Cardiac fibroblast (primary cell): Measurements from ENCODE around the gene PPRC1.

Experiments used
- DNase-seq, 2 donors: peaks; one replicate each; pipeline versions ENCODE4 v3.0.0 to v3.0.0-alpha.2; 2010; ENCODE audit warnings: low read depth in 2 of 2
- H3K4me3 ChIP-seq, 2 donors: replicated peaks in 1 of 2; 1 replicate in 1 of 2; 2 replicates in 1 of 2; pipeline ENCODE4 v1.5.1; 2011; ENCODE audit warnings: low read depth in 2 of 2, low read length in 2 of 2, mild to moderate bottlenecking in 2 of 2, moderate library complexity in 1 of 2
- TF ChIP-seq, protein P1 (sequence below): IDR thresholded peaks from one replicate; pipeline ENCODE4 v1.5.1; 2011; ENCODE audit warnings: low read depth, mild to moderate bottlenecking, low read length, inconsistent platforms

Gene PPRC1

DNA sequence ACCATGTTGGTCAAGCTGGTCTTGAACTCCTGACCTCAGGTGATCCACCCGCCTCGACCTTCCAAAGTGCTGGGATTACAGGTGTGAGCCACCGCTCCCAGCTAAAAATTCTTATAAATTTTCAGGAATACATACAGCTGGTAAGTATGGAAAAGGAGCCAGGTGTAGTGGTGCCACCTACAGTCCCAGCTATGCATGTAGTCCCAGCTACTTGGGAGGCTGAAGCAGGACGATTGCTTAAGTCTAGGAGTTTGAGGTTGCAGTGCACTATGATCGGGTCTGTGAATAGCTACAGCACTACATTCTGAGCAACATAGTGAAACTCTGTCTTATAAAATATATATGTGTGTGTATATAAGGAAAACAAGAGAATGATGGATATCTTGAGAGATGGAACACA lies 31.7 kb upstream of the PPRC1 start:
- TF ChIP-seq, protein P1, sequence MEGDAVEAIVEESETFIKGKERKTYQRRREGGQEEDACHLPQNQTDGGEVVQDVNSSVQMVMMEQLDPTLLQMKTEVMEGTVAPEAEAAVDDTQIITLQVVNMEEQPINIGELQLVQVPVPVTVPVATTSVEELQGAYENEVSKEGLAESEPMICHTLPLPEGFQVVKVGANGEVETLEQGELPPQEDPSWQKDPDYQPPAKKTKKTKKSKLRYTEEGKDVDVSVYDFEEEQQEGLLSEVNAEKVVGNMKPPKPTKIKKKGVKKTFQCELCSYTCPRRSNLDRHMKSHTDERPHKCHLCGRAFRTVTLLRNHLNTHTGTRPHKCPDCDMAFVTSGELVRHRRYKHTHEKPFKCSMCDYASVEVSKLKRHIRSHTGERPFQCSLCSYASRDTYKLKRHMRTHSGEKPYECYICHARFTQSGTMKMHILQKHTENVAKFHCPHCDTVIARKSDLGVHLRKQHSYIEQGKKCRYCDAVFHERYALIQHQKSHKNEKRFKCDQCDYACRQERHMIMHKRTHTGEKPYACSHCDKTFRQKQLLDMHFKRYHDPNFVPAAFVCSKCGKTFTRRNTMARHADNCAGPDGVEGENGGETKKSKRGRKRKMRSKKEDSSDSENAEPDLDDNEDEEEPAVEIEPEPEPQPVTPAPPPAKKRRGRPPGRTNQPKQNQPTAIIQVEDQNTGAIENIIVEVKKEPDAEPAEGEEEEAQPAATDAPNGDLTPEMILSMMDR, result no peak
- H3K4me3 ChIP-seq, result no peak overlapping the region
- no peak for DNase-seq

DNA sequence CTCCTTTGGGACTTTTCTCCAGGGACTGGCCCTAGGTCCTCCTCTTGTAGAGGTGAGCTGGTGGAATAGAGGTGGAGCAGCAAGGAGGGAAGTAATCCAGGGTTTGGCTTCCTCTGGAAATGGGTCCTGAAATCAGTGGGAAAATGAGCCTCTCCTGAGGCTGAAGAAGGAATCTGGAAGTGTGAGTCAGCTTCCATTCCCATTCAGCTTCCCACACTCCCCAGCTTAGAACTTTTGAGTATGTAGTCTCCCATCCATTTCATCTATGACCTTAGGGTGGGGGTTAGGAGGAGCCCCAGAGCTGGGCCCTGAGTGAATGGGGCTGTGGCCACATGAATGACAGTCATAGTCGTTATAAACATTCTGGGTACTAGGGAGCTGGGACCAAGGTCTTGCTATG lies 30.4 kb upstream of the PPRC1 start:
- H3K4me3 ChIP-seq, result no peak overlapping the region
- DNase-seq, result no peak

DNA sequence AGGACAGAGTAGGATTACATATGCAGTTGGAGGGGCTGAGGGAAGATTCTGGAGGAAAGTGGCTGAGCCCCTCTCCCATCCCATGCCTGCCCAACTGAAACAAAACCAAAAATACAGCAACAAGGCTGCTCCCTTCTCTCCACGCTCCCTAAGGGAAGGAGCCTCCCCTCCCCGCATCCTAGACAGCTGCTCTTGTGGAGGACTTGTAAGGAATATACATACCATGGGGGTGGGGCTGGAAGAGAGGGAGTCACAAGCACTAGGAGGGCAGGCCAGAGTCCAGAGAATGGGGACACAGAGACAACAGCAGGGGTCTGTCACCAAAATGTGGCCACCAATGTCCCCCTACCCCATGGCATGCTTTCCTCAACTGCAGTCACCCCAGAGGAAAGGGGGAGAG lies 25.8 kb upstream of the PPRC1 start:
- no peak overlapping the region for H3K4me3 ChIP-seq
- TF ChIP-seq, protein P1, result no peak
- no peak for DNase-seq

More for the DNA sequence above, 30.4 kb upstream of the PPRC1 start:
- TF ChIP-seq, protein P1, result no peak

DNA sequence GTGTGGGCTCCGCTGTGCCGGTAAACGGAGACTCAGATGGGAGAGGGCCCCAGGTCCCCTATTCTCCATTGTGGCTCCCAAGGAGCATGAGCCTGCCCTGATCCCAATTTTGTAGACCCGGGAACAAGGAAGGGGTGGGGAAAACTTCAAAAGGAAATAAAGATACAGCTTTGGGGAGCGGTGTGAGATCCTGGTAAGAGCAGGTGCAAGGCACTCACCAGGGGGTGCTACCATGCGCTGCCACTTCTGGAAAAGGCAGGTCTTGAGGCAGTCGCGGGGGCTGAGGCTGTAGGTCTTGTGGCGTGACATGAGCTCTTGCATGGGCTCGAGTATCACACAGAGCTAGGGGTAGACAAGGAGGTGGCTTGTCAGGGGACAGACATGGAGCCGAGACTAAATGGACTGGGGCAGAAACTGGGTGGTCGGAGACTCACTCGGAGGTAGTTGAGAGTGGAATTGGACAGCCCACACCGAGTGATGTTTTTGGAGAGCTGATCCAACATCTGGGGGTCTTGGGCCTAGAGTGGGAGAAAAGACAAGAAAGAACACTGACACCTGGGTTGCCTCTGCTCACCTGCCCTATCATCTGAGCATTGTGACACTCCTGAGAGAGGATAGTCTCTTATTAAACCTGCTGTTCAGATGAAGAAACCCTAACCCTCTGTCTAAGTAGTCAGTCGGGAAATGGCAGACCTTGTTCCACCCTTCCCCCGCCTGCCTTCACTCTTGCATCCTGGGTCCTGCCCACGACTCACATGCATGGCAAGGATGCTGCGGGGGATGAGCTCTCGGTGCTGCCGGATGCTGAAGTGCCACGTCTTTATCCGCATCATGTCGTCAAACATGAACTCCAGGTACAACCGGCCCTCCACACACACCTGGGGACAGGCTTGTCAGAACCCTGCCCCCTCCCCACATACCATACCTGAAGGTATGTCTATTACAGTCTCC lies 23.4 kb upstream of the PPRC1 start:
- DNase-seq, result no peak
- H3K4me3 ChIP-seq, result no peak overlapping the region
- TF ChIP-seq, protein P1, result no peak

DNA sequence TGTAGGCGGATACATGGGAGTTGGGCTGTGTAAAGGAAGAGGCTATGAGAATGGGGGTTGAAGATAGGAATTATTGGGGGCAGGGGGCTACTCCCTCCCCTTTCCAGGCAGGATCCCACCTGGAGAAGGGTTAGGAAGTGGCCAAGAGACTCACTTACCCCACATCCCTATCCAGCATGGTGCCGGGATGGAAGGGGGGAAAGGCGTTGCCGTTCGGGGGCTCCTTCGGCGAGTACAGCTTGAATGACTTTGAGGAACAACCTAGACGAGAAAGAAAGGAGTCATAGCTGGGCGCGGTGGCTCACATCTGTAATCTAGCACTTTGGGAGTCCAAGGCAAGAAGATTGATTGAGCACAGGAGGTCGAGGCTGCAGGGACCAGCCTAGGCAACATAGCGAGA lies 21.6 kb upstream of the PPRC1 start:
- TF ChIP-seq, protein P1, result no peak

DNA sequence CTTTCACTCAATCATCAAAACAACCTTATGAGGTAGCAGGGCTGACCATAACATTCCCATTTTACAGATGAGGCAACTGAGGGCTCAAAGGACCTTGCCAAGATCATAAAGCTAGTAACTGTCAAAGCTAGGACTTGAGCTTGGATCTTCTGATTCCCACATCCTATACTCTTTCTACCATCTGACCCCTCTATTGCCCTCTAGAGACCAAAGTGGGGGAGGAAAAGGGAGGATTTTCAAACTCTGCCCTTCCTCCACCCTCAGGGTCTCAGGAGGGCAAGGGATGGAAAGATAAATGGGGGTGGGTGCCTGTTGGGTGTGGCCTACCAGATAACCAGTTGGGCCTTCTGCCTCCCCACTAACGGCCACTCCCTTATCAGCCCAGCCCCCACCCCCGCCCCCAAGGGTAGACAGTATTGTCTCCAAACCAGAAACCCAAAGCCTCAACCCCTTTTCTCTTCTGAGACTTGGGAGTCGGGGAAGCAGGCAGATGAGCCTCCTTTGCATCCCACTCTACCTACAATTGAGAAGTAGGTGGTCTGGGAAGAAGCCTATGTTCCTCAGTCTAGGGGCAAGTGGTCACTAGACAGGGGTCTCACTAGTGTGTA lies 20.5 kb upstream of the PPRC1 start:
- DNase-seq, result no peak
- no peak overlapping the region for H3K4me3 ChIP-seq
- TF ChIP-seq, protein P1, result peak; percentile 27

More for the DNA sequence above, 21.6 kb upstream of the PPRC1 start:
- DNase-seq, result no peak
- H3K4me3 ChIP-seq, result no peak overlapping the region
